ENCODE data around the gene FYN.
A peak's percentile ranks its signal among the peaks of the same experiment; 100 is the strongest.
"Not testable (repeated sequence)": the region's sequence is repeated elsewhere in the genome, so short reads cannot be mapped to it uniquely, and the experiment has no call there.

The FYN gene

GRCh38 chr6:111662794-111663593 lies 210.3 kb downstream of the FYN start:
- no peak for DNase-seq (ENCODE audit: low spot score)

DNA sequence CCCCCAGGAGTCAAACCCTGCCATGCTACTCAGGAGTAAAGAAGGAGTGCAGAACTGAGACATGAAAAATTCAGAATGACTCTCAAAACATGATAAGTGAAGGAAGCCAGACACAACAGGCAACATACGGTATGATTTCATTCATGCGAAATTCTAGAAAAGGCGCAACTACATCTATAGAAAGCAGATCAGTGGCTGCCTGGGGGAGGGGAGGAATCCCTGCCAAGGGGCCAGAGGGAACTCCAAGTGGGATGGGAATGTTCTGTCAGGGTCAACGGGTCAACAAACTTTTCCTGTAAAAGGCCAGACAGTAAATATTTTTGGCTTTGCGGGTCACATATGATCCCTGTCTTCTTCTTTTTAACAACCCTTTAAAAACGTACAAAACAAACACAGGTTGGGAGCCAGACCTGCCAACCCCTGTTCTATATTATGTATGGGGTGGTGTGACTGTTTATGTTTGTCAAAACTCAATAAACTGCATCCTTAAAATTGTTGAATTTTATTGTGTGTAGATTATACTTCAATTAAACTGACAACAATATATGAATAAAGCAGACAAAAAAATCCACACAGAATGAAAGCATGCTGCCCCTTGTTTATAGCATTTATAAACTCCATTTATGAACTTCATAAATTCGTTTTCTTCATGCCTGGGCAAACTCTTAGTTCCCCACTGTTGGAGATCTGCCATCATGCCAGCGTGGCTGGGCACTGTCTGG lies 211.0 kb downstream of the FYN start:
- no peak for DNase-seq (ENCODE audit: low spot score)

GRCh38 chr6:111661541-111662061 lies 211.7 kb downstream of the FYN start:
- no peak for DNase-seq (ENCODE audit: low spot score)

GRCh38 chr6:111660531-111660930 lies 212.7 kb downstream of the FYN start:
- no peak for DNase-seq (ENCODE audit: low spot score)

DNA sequence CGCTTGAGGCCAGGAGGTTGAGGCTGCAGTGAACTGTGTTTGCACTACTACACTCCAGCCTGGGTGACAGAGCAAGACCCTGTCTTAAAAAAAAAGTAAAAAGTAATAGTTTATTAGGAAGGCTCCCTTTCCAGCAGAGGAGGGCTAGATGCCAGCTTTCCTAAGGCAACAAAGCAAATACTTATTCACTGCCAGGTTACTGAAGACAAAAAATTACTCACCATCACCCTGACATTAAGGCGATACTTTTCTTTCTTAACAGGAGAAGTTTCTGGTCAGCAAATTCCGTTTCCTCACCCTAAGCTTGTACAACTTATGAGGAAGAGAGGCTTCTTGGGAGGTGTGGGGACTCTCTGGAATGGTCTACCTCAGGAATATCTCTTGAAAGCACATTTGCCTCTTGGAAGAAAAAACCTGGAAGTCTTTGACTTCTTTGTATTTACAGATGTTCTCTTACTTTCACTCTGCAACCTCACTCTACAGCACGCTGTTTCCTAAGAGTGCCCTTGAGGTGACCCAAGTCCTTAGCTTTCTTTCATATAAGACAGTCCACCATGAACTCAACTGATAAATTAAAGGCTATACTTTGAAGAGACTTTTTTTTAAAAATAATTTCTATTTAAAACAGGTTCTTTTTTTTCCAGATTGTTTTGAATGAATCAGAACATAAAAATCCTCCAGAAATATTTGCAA lies 214.6 kb downstream of the FYN start:
- DNase-seq (ENCODE audit: low spot score): no peak

DNA sequence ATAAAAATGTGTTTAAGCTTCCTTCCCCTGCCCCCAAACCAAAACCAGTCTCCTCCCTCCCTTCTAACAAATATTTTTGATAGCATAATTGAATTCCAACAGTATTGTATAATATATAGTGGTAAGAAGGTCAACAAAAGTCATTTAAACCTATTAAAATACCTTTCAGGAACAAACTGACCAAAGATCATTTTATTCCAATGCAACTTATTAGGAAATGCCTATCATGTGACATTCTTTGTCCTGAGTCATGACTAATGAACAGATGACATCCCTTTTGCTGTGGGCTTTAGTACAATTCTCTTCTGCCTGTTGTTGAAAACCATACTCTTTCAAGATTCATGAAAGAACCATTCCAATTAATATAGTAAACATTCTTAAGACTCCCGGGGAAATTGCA lies 216.1 kb downstream of the FYN start:
- DNase-seq (ENCODE audit: low spot score): no peak

DNA sequence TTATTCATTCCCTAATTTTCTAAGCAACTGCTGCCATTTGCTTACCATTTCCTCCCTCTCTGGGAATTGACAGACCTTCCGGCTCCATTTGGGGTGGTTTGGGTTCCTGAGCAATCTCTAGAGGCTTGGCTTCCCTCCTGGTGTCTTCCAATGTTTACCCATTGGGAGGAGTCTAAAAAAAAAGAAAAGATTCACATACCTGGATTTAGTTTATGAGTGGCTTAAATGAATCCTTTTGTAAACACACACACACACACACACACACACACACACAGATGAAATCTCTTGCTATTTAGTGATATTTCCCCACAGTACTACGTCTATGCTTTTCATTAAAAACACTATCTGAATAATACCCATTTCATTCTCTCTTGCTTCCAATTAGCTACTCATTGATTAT lies 219.3 kb downstream of the FYN start:
- DNase-seq (ENCODE audit: low spot score): no peak

GRCh38 chr6:111653434-111653833 lies 219.8 kb downstream of the FYN start:
- no peak for DNase-seq (ENCODE audit: low spot score)

DNA sequence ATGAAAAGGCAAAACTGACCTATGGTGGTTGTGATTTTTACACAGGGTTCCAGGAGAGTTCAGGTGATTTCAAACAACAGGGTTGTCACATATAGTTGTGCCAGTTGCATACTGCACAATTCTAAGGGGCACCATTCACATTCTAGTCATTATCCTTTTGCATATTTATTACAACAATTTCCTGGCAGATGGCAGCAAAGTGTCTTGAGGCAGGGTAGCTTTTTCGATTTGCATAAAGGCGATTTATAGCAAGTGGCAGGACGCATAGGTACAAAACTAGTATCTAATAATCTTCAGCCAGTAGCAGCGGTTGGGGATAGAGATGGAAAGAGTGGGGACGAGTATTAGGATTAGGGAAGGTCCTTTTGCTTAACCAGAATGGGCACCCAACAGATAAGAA lies 221.1 kb downstream of the FYN start:
- DNase-seq (ENCODE audit: low spot score): no peak

DNA sequence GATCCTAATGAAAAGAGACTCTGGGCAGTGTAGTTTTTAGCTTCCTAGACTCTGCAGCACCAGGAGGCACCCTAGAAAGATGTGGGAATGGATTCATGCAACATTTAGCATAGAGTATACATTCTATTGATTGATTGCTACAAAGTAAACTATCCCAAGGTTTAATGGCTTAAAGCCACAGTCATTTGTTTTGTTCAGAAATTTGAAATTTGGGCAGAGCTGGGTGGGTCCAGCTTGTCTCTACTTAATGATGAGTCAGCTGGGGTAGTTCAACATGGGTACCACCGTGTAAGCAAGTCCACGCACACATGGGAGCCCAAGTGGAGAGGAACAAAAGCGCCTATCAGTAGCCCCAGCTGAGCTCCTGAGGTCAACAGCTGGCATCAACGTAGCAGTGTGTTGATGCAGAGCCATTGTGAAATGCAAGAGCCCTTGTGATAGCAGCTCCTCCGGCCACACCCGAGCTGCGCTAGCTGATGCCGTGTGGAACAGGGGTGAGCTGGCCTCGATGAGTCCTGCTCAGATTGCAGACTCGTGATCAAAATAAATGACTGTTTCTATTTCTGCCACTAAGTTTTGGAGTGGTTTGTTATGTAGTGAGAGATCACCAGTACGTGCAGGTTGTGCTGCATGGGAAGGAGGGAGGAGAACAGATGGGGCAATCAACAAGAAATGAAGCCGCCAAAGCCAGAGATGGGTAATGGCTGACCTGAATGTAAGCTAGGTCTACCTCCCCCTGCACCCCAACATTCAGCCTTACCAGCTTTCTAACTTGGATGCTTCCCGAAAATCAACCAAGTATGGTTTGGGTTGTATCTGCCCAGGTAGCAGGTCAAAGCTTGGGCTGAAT lies 221.8 kb downstream of the FYN start:
- no peak for DNase-seq (ENCODE audit: low spot score)

- DNase-seq (ENCODE audit: low spot score): no peak
Observed at GRCh38 chr6:111650049-111650448, 223.2 kb downstream of the FYN start.

DNA sequence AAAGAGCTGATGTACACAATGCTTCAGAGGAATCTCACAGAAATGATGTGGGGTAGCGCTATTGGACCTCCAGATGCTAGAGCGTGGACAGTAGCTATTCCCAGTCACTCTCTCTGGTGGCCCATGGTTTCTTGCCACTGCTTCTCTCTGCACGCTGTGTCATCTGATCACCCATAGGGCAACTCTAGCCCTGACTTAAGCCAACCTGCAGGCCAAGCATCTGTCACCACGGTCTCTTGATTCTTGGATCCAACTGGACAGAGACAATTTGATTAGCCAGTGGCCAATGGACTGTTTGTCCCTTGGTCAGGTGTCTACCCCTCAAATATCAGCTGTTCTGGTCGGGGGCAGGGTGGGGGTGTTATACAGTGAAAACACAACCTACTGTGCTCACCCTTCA lies 225.2 kb downstream of the FYN start:
- no peak for DNase-seq (ENCODE audit: low spot score)

DNA sequence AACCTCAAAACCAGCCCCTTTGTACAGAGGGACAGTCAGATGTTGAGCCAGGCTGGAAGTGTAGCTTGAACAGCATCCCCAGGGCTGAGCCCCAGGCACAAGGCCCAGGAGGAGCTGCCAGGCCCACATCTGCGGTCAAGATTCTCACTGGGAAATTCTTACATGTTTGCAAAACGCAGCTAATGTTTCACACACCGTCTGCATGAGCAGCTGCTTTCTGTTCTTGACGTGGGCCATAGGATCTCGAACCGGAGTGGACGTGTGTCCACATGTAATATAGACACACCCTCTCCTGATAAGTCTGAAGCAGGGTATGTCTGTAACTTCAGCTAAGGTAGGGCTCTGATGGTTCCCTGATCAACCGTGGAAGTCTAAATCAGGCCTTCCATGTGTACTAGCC lies 226.3 kb downstream of the FYN start:
- DNase-seq (ENCODE audit: low spot score): no peak

DNA sequence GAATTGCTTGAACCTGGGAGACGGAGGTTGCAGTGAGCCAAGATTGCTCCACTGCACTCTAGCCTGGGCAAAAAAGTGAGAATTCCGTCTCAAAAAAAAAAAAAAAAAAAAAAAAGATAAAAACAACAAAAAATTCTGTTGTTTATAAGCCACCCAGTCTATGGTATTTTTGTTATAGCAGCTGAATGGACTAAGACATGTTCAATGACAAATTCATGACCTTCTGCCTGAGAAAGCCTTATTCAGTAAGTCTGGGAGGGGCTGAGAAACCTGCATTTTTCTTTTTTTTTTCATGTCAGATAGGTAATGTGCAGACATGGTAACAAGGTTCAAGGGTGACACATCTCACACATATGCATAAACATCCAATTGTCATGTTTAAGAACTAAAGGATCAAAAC lies 227.2 kb downstream of the FYN start:
- DNase-seq (ENCODE audit: low spot score): no peak

- DNase-seq (ENCODE audit: low spot score): no peak
Observed at GRCh38 chr6:111644893-111645430, 228.3 kb downstream of the FYN start.

GRCh38 chr6:111642463-111643158 lies 230.6 kb downstream of the FYN start:
- DNase-seq (ENCODE audit: low spot score): peak; percentile 64

- no peak for DNase-seq (ENCODE audit: low spot score)
Observed at GRCh38 chr6:111639266-111639665, 234.0 kb downstream of the FYN start.

- not testable (repeated sequence) for DNase-seq (ENCODE audit: low spot score)
Observed at GRCh38 chr6:111634981-111635380, 238.3 kb downstream of the FYN start.

- DNase-seq (ENCODE audit: low spot score): no peak
Observed at GRCh38 chr6:111633822-111634221, 239.4 kb downstream of the FYN start.

GRCh38 chr6:111632468-111633247 lies 240.6 kb downstream of the FYN start:
- no peak for DNase-seq (ENCODE audit: low spot score)

All from SK-N-DZ (cell line).